Activated T-cell treated with anti-CD3 and anti-CD28 coated beads, Interleukin-2, amount 50 U/mL, for 4 hours (primary cell): Measurements from ENCODE around the gene LGR4. TPM values are rescaled to one million over a fixed set of nuclear protein-coding genes. Genes with fewer than 3 reads are reported as not detected.

Experiments used
- total RNA-seq, 3 donors: library from RNA; stranded (reverse); gene quantifications; one replicate each; pipeline ENCODE4 v1.2.1, GENCODE V29; 2021

The LGR4 gene
- total RNA-seq, 3 donors from 2014 or later, result 0.21 to 0.61 (median 0.57) TPM

Other genes starting within 250 kb of the LGR4 start
- gene CCDC34, start 109.6 kb downstream of the LGR4 start, total RNA-seq, result 1 to 10 TPM; 5.5 to 6.9 (median 6.3) TPM
- 10 to 100 TPM; 41.0 to 51.4 (median 44.4) TPM for gene LIN7C, start 34.0 kb upstream of the LGR4 start, total RNA-seq
- under 1 TPM in 1 of 3 donors, not detected in 2; 0.05 TPM for gene BDNF, start 227.7 kb upstream of the LGR4 start, total RNA-seq